Mammary epithelial cell (primary cell): ENCODE results near the gene OSBPL2.

Source experiments
- CTCF ChIP-seq, 2 donors: IDR thresholded peaks in 1 of 2; conservative IDR thresholded peaks in 1 of 2; 2 replicates each; pipeline ENCODE4 v1.5.1; 2011 to 2012; ENCODE audit warnings: inconsistent platforms in 2 of 2, low read length in 2 of 2, mild to moderate bottlenecking in 2 of 2, control low read depth in 1 of 2, low read depth in 1 of 2; ENCODE audit not compliant: insufficient read depth in 1 of 2; ENCODE audit errors: extremely low read depth in 1 of 2
- EZH2 ChIP-seq: IDR thresholded peaks from 2 replicates; pipeline ENCODE4 v1.6.1; 2012; ENCODE audit warnings: low read length, inconsistent platforms, borderline replicate concordance

GRCh38 chr20:62275219-62275618 is 36.9 kb downstream of the OSBPL2 start:
- TF ChIP-seq EZH2 = no peak
- no peak for TF ChIP-seq CTCF (conservative IDR thresholded peaks at IDR 0.05 in 1 of 2, IDR thresholded peaks at IDR 0.05 in 1 of 2; ENCODE audit: extremely low read depth in 1 of 2, insufficient read depth in 1 of 2, low read depth in 1 of 2, low read length in 2 of 2)
